ENCODE measurements around the gene AMD1.

DNA sequence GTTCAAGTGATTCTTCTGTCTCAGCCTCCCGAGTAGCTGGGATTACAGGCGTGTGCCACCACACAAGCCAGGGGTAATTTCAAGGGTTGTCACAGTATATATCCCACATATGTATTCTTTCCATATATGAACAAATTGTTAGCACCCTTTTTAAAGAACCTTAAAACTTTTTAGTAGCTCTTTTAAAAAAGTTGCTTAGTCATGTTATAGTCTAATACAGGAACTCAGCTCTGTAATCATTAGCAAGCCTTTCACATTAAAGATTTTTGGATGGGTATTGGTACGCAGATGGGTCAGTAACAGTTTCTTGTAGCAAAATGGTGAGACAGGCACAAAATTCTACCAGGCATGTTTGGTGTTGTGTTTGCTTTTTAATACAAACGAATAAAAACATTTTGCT is 10.9 kb downstream of the AMD1 start:
- TF ChIP-seq EZH2phosphoT487 (IDR thresholded peaks at IDR 0.05; ENCODE audit: low read length), result no peak
- TF ChIP-seq, protein P1, sequence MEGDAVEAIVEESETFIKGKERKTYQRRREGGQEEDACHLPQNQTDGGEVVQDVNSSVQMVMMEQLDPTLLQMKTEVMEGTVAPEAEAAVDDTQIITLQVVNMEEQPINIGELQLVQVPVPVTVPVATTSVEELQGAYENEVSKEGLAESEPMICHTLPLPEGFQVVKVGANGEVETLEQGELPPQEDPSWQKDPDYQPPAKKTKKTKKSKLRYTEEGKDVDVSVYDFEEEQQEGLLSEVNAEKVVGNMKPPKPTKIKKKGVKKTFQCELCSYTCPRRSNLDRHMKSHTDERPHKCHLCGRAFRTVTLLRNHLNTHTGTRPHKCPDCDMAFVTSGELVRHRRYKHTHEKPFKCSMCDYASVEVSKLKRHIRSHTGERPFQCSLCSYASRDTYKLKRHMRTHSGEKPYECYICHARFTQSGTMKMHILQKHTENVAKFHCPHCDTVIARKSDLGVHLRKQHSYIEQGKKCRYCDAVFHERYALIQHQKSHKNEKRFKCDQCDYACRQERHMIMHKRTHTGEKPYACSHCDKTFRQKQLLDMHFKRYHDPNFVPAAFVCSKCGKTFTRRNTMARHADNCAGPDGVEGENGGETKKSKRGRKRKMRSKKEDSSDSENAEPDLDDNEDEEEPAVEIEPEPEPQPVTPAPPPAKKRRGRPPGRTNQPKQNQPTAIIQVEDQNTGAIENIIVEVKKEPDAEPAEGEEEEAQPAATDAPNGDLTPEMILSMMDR (IDR thresholded peaks at IDR 0.05; ENCODE audit: low read length), result no peak
- no peak for TF ChIP-seq EZH2 (optimal IDR thresholded peaks at IDR 0.05; ENCODE audit: low read depth, low read length)

All from MM.1S (cell line).